Activated T-helper 1 cell treated with anti-CD3 and anti-CD28 coated beads, Interleukin-12 subunit alpha, Interleukin-12 subunit beta, Interleukin-2, Interleukin-4 antibody, amounts not matched to agents 30 ng/mL and 10 ng/mL and 1 ng/mL, durations not matched to agents 14 hours and 24 hours and 36 hours (primary cell): ENCODE data around the gene ARL16. TPM values are rescaled to one million over a fixed set of nuclear protein-coding genes. Genes with fewer than 3 reads are reported as not detected.

Source experiments
- DNase-seq: peaks from one replicate; pipeline ENCODE4 v3.0.0; 2021; ENCODE audit warnings: low spot score
- H3K27ac Mint-ChIP-seq: one replicate; pipeline ENCODE4 v1.8.0; 2021; ENCODE audit warnings: mild to moderate bottlenecking, mixed read lengths
- H3K27me3 Mint-ChIP-seq: one replicate; pipeline ENCODE4 v1.8.0; 2022; ENCODE audit warnings: mild to moderate bottlenecking, moderate library complexity, mixed read lengths; ENCODE audit not compliant: insufficient read depth
- H3K36me3 Mint-ChIP-seq: one replicate; pipeline ENCODE4 v1.8.0; 2021; ENCODE audit warnings: low read depth, mixed read lengths
- H3K4me1 Mint-ChIP-seq: one replicate; pipeline ENCODE4 v1.8.0; 2021; ENCODE audit warnings: low read depth, mixed read lengths
- H3K4me3 Mint-ChIP-seq: one replicate; pipeline ENCODE4 v1.8.0; 2021; ENCODE audit warnings: mild to moderate bottlenecking, moderate library complexity, mixed read lengths
- H3K9me3 Mint-ChIP-seq: one replicate; pipeline ENCODE4 v1.8.0; 2021; ENCODE audit warnings: mixed read lengths
- intact Hi-C: fragments of 100-400 bp; cut with micrococcal nuclease; formaldehyde crosslinking; loops from one replicate; pipeline ENCODE4 v1.15.1; 2024
- total RNA-seq: library from RNA; stranded (reverse); gene quantifications from 2 replicates; pipeline ENCODE4 v1.2.3, GENCODE V29; 2022

ARL16 gene
- total RNA-seq, 1 donor from 2014 or later, result 37.6 TPM

DNA sequence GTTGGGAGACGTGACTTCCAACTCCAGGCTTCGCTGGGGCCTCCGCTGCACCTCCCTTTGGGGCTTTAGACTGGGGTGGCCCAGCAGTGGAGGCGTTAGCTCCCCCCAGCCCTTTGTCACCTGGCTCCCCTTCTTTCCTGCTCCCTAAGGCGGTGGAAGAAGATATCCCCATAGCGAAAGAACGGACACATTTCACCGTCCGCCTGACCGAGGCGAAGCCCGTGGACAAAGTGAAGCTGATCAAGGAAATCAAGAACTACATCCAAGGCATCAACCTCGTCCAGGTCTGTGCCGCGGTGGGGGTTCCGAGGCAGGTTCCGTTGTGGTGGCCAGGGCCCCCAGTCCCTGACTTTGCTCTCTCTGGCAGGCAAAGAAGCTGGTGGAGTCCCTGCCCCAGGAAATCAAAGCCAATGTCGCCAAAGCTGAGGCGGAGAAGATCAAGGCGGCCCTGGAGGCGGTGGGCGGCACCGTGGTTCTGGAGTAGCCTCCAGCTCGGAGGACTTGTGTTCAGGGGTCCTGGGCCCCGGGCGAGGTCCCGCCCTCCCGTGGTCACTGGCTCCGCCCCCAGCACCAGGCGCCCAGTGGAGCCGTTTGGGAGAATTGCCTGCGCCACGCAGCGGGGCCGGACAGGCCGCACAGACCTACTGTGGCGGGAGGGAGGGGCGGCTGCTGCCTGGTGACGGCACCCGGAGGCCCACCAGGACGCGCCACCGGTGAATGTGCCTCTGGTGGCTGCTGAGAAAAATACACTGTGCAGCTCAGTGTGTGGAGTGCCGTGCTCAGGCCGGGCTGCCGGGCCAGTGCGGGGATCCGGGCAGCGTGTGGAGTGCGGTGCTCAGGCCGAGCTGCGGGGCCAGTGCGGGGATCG, 23.4 kb upstream of the ARL16 start:
- DNase-seq, result no peak
- Mint-ChIP-seq H3K36me3 (peaks cover 41% of the 10 kb centered on the region), H3K4me1 (peaks cover 23% of the 10 kb centered on the region), H3K27me3 (no peaks in the 10 kb centered on the region), H3K27ac (peak overlapping the region; percentile 12), H3K9me3 (no peaks in the 10 kb centered on the region), H3K4me3 (no peak overlapping the region)
- intact Hi-C loops, result no loop called here

DNA sequence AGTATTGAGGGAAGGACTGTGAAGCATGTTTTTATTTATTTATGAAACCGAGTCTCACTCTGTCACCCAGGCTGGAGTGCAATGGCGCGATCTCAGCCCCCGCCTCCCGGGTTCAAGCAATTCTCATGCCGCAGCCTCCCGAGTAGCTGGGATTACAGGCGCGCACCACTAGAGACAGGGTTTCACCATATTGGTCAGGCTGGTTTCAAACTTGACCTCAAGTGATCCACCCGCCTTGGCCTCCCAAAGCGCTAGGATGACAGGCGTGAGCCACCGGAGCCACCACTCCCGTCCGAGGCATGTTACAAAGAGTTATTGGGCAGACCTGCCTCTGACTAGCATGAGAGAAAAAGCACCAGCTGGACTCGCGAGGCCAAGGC, 22.6 kb upstream of the ARL16 start:
- Mint-ChIP-seq H3K36me3 (peaks cover 46% of the 10 kb centered on the region), H3K9me3 (no peaks in the 10 kb centered on the region), H3K27me3 (no peaks in the 10 kb centered on the region), H3K27ac (no peak overlapping the region), H3K4me3 (peak overlapping the region; percentile 54), H3K4me1 (peaks cover 23% of the 10 kb centered on the region)
- DNase-seq, result no peak
- intact Hi-C loops, result no loop called here

DNA sequence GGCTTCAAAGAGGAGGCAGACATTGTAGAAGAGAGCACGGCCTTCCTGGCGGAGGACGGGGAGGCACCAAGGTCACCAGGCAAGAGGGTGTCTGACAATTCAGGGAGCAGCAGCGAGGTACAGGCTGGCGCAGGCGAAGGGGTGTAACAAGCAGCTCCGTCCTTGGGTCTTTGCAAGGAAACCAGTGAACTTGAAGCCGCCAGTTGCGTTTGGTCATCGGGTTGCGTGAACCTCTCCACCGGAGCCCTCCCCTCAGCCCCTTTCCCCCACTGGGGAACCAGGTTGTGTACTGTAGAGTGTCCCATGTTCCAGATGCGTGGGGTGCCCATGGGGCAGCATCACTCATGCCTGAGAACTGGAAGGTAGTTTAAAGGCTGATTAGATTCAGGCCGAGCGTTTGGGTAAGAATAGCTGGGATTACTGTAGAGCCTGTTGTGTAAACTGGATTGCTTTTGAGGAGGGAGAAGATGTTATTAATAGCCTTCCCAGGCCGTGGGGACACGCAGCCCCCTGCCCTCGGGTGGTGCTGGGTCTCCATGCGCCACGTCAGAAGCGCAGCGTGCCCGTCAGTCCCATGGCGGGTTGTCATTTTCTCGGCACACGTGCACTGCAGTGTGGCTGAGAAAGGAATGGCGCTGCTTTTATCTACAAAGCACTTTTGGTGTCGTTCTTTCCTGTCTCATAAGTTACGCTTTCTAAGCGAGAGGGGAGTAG, 22.1 kb upstream of the ARL16 start:
- no peaks in the 10 kb centered on the region for H3K9me3 Mint-ChIP-seq
- H3K27ac Mint-ChIP-seq, result peak overlapping the region; percentile 23
- H3K4me3 Mint-ChIP-seq, result peak overlapping the region; percentile 54
- H3K4me1 Mint-ChIP-seq, result peaks cover 20% of the 10 kb centered on the region
- peaks cover 49% of the 10 kb centered on the region for H3K36me3 Mint-ChIP-seq
- H3K27me3 Mint-ChIP-seq, result no peaks in the 10 kb centered on the region
- intact Hi-C loops, result no loop called here
- no peak for DNase-seq

DNA sequence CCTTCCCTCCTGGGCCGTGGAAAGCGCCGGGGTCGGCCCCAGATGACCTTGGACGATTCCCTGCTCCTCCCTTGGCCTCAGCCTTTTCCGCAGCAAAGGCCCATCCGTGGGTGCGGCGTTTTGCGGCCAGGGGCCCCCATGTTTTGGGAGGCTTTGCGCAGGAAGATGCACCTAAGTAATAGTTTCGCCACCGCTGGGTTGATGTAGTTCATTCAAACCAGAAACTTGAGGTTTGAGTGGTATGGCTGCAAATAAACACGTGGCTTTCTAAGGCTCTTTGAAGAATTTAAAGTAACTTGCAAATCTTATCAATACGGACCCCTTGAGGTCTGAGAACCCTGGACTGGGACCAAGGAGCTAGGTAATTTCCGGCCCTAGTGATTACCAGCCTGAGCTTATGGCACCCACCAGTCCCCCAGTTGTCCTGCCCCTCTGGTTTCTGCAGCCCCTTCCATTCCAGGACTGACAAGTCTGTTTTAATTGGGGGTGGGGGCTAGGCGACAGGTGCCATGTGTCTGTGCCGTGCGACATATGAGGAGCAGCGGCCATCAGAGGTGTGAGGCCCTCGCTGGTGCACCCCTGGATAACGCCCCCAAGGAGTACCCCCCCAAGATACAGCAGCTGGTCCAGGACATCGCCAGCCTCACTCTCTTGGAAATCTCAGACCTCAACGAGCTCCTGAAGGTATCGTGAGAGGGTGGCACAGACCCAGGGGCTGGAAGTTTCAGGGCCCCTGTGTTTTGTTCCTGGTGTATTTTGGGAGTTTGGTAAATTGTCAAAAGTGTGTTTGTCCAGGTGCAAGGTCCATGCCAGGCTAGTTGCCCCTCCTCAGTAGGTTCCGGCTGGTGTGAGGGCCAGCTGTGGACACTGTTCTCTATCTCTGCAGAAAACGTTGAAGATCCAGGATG, 20.4 kb upstream of the ARL16 start:
- intact Hi-C loops, result loop anchor here (1.0 to 2.0 kb wide), 6 partner anchors 8 to 156 kb away; partner anchors contain the start of genes ARL16, CCDC137, FAAP100 and NPLOC4
- Mint-ChIP-seq H3K27me3 (no peaks in the 10 kb centered on the region), H3K36me3 (peaks cover 48% of the 10 kb centered on the region), H3K9me3 (no peaks in the 10 kb centered on the region), H3K4me1 (peaks cover 18% of the 10 kb centered on the region), H3K4me3 (peak overlapping the region; percentile 85), H3K27ac (peak overlapping the region; percentile 73)
- peak; percentile 16 for DNase-seq

DNA sequence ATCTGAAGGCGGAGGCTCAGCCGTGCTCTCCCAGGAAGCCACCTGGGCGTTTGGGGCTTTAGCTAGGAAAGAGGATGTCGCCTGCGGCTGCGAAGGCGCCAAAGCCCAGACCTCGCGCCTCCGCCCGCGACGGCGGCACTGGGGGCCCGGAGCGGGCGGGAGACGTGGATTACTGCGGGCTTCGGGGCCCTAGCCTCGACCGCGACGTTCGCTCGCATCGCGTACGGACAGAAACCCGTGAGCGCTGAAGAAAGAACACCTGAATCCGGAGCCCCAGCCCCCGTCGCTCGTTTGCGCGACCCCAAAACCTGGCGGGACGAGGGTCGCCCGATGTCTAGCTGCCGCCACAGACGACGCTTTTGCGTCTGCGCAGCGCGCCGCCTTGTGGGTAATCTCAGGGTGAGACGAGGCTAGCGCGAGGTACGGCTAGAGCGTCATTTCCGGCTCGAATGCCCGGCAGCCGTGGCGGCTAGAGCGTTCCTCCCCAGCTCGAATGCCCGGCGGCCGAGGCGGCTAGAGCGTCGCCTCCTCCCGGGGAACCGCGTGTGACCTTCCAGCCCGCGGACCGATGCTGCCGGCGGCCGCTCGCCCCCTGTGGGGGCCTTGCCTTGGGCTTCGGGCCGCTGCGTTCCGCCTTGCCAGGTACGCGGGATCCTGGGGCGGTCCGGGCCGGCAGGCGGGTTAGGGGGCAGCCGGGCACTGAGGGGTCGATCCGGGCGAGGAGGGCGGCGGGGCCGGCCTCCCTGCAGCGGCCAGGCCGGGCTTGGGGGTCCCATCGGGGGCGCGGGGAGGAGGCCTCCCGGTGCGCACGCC, 19.5 kb upstream of the ARL16 start, which contains the start of gene MRPL12:
TSS of gene MRPL12 (plus strand) at position 434 of the 813 bp plus-strand sequence. CDS start at position 569, 135 bp downstream.
- DNase-seq, result peak; percentile 87
- Mint-ChIP-seq H3K4me1 (peaks cover 18% of the 10 kb centered on the region), H3K4me3 (peak within 1 kb of the TSS; percentile 98), H3K27ac (peak within 1 kb of the TSS; percentile 97), H3K36me3 (peaks cover 51% of the 10 kb centered on the region), H3K9me3 (no peaks in the 10 kb centered on the region), H3K27me3 (no peaks in the 10 kb centered on the region)
- intact Hi-C loops, result loop anchor here (1.0 to 2.0 kb wide), 6 partner anchors 9 to 157 kb away; partner anchors contain the start of genes ARL16, CCDC137, FAAP100 and NPLOC4

DNA sequence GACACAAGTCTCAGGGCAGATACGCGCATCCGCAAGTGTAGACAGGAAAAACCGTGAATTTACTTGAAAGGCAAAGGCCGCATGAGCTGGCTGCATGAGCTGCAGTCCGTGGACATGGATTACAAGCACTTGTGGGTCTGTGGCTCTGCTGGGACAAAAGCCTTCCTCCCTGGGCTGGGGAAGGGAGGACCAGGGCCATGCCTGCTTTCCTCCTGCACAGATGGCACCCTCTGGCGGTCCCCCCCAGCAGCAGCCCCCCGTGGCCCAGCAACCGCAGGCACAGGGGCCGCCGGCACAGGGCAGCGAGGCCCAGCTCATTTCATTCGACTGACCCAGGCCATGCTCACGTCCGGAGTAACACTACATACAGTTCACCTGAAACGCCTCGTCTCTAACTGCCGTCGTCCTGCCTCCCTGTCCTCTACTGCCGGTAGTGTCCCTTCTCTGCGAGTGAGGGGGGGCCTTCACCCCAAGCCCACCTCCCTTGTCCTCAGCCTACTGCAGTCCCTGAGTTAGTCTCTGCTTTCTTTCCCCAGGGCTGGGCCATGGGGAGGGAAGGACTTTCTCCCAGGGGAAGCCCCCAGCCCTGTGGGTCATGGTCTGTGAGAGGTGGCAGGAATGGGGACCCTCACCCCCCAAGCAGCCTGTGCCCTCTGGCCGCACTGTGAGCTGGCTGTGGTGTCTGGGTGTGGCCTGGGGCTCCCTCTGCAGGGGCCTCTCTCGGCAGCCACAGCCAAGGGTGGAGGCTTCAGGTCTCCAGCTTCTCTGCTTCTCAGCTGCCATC, 17.9 kb upstream of the ARL16 start:
- Mint-ChIP-seq H3K4me1 (peaks cover 18% of the 10 kb centered on the region), H3K27me3 (no peaks in the 10 kb centered on the region), H3K27ac (peak overlapping the region; percentile 55), H3K9me3 (no peaks in the 10 kb centered on the region), H3K4me3 (peak overlapping the region; percentile 98), H3K36me3 (peaks cover 50% of the 10 kb centered on the region)
- DNase-seq, result no peak
- intact Hi-C loops, result loop anchor here (2.0 kb wide), 2 partner anchors 65 to 149 kb away; partner anchors contain the start of genes FAAP100, NPLOC4 and TSPAN10

DNA sequence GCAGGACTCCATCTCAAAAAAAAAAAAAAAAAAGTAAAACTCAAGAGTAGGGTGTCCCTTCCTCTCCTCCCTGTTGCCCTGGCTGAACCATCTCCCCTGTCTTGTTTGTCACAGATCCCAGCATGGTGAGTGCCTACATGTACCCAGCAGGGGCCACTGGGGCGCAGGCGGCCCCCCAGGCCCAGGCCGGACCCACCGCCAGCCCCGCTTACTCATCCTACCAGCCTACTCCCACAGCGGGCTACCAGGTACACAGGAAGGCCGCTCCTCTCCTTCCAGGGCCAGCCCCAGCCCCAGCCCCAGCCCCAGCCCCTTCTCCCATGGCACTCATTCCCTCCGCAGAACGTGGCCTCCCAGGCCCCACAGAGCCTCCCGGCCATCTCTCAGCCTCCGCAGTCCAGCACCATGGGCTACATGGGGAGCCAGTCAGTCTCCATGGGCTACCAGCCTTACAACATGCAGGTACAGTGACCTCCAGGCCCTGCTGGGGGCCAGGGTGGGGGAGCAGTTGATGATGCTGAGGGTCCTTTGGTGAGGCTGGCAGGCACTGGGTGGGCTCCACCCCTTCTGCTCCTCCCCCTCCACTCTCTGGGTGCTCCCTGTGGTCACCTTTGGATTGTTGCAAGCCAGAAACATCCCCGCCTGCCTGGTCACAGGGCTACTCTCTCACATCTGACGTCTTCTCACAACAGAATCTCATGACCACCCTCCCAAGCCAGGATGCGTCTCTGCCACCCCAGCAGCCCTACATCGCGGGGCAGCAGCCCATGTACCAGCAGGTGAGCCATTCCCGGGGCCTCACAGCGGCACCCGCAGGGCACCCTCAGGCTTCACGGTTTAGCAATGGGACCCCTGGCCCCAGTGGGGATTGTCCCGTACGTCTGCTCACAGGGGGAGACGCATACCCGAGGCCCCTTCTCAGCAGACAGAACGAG, 17.0 kb upstream of the ARL16 start:
- intact Hi-C loops, result no loop called here
- Mint-ChIP-seq H3K36me3 (peaks cover 42% of the 10 kb centered on the region), H3K27ac (peak overlapping the region; percentile 70), H3K4me1 (peaks cover 15% of the 10 kb centered on the region), H3K27me3 (no peaks in the 10 kb centered on the region), H3K9me3 (no peaks in the 10 kb centered on the region), H3K4me3 (peak overlapping the region; percentile 60)
- DNase-seq, result no peak

DNA sequence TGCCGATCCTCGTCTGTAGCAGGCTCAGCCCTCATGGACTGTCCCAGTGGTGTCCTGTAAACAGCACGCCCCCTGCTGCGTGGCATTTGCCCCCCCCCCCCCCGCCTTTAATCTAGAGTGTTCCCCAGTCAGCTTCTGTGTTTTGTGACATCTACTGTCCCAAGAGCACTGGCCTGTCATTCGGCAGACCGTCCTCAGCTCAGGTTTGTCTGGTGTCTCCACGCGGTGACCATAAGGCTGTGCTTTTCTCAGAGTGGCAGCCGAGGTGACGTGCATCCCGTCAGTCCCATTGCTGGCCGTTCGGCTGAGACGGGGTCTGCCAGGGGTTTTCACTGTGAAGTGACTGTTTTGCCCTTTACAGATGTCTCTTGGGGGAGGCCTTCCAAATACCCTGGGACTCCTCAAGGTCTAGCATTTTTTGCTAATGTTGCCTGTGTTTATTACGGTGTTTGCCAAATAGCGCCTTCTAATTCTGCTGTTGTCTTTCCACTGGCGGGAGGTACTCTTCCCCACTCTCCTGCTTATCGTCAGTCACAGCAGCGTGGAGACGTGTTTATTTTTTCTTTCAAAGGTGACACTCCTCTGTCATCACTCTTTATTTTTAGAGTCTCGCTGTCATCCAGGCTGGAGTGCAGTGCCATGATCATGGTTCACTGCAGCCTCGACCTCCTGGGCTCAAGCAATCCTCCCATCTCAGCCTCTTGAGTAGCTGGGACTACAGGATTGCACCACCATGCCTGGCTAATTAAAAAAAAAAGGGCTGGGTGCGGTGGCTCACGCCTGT, 13.9 kb upstream of the ARL16 start:
- Mint-ChIP-seq H3K4me1 (peaks cover 5% of the 10 kb centered on the region), H3K36me3 (peaks cover 31% of the 10 kb centered on the region), H3K4me3 (no peak overlapping the region), H3K27me3 (no peaks in the 10 kb centered on the region), H3K9me3 (no peaks in the 10 kb centered on the region), H3K27ac (peak overlapping the region; percentile 29)
- intact Hi-C loops, result no loop called here
- no peak for DNase-seq

DNA sequence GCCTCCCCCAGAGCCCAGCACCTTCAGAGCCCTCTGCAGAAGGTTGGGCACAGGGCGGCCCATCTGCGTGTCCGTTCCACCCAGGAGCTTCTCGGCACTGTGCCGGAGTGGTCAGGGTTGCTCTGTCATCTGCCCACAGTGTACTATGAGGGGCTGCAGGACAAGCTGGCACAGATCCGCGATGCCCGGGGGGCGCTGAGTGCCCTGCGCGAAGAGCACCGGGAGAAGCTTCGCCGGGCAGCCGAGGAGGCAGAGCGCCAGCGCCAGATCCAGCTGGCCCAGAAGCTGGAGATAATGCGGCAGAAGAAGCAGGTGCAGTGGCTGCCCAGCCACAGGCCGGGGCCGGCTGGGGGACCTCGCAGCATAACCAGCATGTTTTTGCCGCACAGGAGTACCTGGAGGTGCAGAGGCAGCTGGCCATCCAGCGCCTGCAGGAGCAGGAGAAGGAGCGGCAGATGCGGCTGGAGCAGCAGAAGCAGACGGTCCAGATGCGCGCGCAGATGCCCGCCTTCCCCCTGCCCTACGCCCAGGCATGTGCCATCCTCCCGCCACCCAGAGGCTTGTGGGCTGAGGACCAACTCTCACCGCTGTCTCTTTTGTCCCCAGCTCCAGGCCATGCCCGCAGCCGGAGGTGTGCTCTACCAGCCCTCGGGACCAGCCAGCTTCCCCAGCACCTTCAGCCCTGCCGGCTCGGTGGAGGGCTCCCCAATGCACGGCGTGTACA, 12.8 kb upstream of the ARL16 start:
- intact Hi-C loops, result no loop called here
- Mint-ChIP-seq H3K27me3 (no peaks in the 10 kb centered on the region), H3K27ac (no peak overlapping the region), H3K9me3 (no peaks in the 10 kb centered on the region), H3K36me3 (peaks cover 27% of the 10 kb centered on the region), H3K4me3 (no peak overlapping the region), H3K4me1 (no peaks in the 10 kb centered on the region)
- DNase-seq, result no peak
